ENCODE results near the gene PRKD3.

- TF ChIP-seq HEY1 (CRISPR knock-in tag; IDR thresholded peaks at IDR 0.05; ENCODE audit: borderline replicate concordance) (no peak), ZKSCAN8 (CRISPR knock-in tag; IDR thresholded peaks at IDR 0.05) (no peak), POLR2A (conservative IDR thresholded peaks at IDR 0.05) (no peak), MAFK (IDR thresholded peaks at IDR 0.05; ENCODE audit: low read length) (no peak), ZNF23 (CRISPR knock-in tag; IDR thresholded peaks at IDR 0.05) (no peak), NFIC (IDR thresholded peaks at IDR 0.05) (no peak), POLR2AphosphoS5 (IDR thresholded peaks at IDR 0.05; ENCODE audit: control insufficient read depth, insufficient read depth, low read depth, low read length) (no peak)
These were observed 29.1 kb downstream of the PRKD3 start for GRCh38 chr2:37295469-37296073.
